ENCODE measurements around the gene CABP7. TPM values are rescaled to one million over a fixed set of nuclear protein-coding genes. Genes with fewer than 3 reads are reported as not detected.

The CABP7 gene
- total and polyA plus RNA-seq, 11 donors = 0.03 to 0.11 TPM; not detected in 9

DNA sequence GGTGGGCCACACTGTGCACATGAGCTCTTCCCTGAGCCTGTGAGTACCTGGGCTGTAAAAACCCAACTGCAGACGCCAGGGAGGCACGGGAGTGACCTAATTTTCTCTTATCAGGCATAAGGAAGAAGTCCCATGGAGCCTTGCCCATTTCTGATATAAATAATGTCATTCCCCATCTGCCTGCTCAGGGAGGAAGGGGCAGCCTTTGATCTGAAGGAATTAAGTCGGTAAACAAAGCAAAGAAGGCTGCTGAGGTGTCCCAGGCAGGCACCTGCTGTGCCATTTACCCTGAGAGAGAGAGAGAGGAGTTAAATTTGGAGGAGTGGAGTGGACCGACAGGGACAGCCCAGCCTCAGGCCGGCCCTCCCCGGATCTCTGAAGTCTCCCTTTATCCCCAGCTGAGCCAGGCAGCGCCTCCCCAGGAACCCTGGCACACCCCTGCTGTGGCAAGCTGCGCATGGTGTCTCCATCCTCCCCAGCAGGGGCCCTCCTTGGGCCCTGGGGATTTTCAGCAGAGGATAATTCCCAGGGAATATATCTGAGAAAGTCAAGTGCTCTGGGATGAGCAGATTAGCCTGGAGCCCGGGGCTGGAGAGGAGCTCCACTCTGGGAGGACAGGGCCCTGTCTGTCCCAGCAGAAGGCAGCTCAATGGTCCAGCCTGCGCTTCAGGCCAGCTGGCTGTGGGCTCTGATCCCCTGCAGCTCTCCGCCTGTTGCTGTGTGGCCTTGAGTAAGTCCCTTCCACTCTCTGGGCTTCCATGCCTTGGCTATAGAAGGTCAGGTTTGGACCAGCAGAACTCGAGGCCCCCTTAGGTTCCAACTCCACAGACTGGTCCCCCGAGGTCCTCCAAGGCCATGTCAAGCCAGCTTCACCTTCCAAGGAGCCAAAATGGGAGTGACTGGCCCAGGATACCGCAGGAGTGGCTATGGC lies 17.5 kb upstream of the CABP7 start:
- H3K27me3 ChIP-seq = peaks cover 0 to 42% (median 16%) of the 10 kb centered on the region in 9 donors
- intact Hi-C loops (cut with DNase I) = loop anchor here in 1 of 10 donors (10.0 kb wide), 1 partner anchor 383 kb away; the partner anchor contains the start of gene HORMAD2

DNA sequence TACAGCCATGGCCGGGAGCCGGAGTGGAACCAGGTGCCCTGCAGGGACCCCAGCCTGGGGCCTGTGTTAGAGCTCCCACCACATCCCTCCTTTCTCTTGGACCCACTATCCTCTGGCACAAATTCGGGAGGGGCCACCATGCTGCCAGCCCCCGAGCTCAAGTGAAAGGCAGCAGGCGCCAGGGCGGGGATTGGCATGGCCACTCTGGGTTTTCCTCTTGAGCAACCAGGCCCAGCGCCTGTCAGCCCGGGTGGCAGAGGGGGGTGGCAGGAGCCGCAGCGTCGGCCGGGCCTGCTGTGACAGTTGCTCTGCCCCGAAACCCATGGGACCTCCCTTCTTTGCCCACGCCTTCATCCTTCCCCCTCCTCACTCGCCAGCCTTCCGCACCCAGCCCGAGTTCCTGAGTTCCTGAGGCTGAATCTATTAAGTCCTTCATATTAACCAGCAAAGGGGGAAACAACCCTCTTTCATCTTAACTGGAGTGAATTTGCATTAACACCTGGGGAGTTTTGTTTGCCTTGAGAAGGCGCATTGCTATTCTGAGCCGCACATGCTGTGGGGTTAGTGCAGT lies 16.8 kb upstream of the CABP7 start:
- peak in 3 of 4 donors; percentile 56 to 68 (median 57) for ATAC-seq
- DNase-seq = peak in 4 of 5 donors; percentile 23 to 59 (median 44)
- H3K9me3 ChIP-seq = no peaks in the 10 kb centered on the region
- no peak overlapping the region for H3K4me3 ChIP-seq
- no peaks in the 10 kb centered on the region for H3K36me3 ChIP-seq
- peaks cover 0 to 43% (median 16%) of the 10 kb centered on the region in 9 donors for H3K27me3 ChIP-seq
- TF ChIP-seq, protein P1, sequence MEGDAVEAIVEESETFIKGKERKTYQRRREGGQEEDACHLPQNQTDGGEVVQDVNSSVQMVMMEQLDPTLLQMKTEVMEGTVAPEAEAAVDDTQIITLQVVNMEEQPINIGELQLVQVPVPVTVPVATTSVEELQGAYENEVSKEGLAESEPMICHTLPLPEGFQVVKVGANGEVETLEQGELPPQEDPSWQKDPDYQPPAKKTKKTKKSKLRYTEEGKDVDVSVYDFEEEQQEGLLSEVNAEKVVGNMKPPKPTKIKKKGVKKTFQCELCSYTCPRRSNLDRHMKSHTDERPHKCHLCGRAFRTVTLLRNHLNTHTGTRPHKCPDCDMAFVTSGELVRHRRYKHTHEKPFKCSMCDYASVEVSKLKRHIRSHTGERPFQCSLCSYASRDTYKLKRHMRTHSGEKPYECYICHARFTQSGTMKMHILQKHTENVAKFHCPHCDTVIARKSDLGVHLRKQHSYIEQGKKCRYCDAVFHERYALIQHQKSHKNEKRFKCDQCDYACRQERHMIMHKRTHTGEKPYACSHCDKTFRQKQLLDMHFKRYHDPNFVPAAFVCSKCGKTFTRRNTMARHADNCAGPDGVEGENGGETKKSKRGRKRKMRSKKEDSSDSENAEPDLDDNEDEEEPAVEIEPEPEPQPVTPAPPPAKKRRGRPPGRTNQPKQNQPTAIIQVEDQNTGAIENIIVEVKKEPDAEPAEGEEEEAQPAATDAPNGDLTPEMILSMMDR (IDR thresholded peaks at IDR 0.05) = no peak
- TF ChIP-seq POLR2A (IDR thresholded peaks at IDR 0.05) = no peak
- intact Hi-C loops (cut with DNase I) = loop anchor here in 1 of 10 donors (10.0 kb wide), 1 partner anchor 382 kb away; the partner anchor contains the start of gene HORMAD2
- peaks cover 0 to 24% (median 7%) of the 10 kb centered on the region in 12 donors for H3K4me1 ChIP-seq
- no peak overlapping the region for H3K27ac ChIP-seq
- 22 to 40% (median 31%) methylated on average over 18 to 19 of the region's 19 CpGs for WGBS, 4 donors

More for the DNA sequence above, 17.5 kb upstream of the CABP7 start:
- TF ChIP-seq, protein P1 (IDR thresholded peaks at IDR 0.05) = no peak
- TF ChIP-seq POLR2A (IDR thresholded peaks at IDR 0.05) = no peak
- H3K36me3 ChIP-seq = peaks cover 0 to 1% (median 0%) of the 10 kb centered on the region in 9 donors
- WGBS, 4 donors = 21 to 42% (median 28%) methylated on average over 6 to 14 of the region's 14 CpGs
- peaks cover 0 to 24% (median 7%) of the 10 kb centered on the region in 12 donors for H3K4me1 ChIP-seq
- no peak overlapping the region for H3K27ac ChIP-seq
- no peaks in the 10 kb centered on the region for H3K9me3 ChIP-seq
- DNase-seq (peak in 1 of 5 donors; percentile 26), ATAC-seq (peak in 1 of 4 donors; percentile 26)
- no peak overlapping the region for H3K4me3 ChIP-seq

DNA sequence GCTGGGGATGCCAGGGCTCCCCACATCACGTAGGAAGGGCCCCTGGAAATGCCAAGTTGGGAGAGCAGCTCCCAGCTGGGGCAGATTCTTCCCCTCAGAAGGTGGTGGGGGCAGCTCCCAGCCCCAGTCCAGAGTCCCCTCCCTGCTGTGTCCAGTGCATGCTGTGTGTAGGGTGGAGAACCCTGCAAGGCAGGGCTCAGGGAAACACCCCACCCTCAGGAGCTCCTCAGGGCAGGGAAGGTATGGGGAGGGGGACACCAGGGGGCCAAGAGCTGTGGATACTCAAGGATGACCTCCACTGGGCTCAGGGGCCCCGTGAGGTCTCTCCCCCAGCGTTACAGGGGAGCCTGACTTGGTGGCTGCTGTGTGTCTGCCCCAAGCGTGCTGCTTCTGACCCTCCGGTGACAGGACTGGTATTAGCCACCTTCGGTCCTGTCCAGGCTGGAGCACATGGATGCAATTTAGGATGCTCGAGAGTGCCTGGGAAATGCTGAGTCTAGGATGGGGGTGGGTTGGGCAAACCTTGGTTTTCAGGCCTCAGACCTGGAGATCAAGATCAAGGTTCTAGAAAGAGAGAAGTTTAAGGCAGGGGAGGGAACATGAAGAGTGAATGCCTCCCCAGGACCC lies 16.1 kb upstream of the CABP7 start:
- Histone ChIP-seq H3K27ac (no peak overlapping the region), H3K4me1 (peaks cover 0 to 24% (median 7%) of the 10 kb centered on the region in 12 donors), H3K27me3 (peaks cover 0 to 43% (median 16%) of the 10 kb centered on the region in 9 donors), H3K36me3 (no peaks in the 10 kb centered on the region), H3K4me3 (no peak overlapping the region), H3K9me3 (no peaks in the 10 kb centered on the region)
- DNase-seq (peak in 1 of 5 donors; percentile 34), ATAC-seq (no peak)
- no peak for TF ChIP-seq POLR2A (IDR thresholded peaks at IDR 0.05)
- TF ChIP-seq, protein P1 (IDR thresholded peaks at IDR 0.05) = no peak
- 28 to 37% (median 29%) methylated on average over 3 to 7 of the region's 7 CpGs for WGBS, 4 donors
- intact Hi-C loops (cut with DNase I) = loop anchor here in 1 of 10 donors (10.0 kb wide), 1 partner anchor 381 kb away; the partner anchor contains the start of gene HORMAD2
